ENCODE data around the gene RNU1-1. TPM values are rescaled to one million over a fixed set of nuclear protein-coding genes. Genes with fewer than 3 reads are reported as not detected.
"Not testable (repeated sequence)": the region's sequence is repeated elsewhere in the genome, so short reads cannot be mapped to it uniquely, and the experiment has no call there.

Gene RNU1-1
- total and polyA plus RNA-seq, 9 donors = under 0.01 to 7,521 (median 3,807) TPM; not detected in 2

DNA sequence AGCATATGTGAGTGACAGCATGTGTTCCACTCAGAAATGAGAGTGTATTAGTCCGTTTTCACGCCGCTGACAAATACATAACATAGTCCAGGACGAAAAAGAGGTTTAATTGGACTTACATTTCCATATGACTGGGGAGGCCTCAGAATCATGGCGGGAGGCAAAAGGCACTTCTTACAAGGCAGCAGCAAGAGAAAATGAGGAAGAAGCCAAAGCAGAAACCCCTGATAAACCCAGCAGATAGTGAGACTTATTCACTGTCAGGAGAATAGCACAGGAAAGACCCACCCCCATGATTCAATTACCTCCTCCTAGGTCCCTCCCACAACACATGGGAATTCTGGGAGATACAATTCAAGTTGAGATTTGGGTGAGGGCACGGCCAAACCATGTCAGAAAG, 23.4 kb upstream of the RNU1-1 start:
- DNase-seq; H3K36me3 ChIP-seq; H3K27ac ChIP-seq; intact Hi-C loops (cut with DNase I); H3K27me3 ChIP-seq; H3K4me1 ChIP-seq (ENCODE audit: insufficient read depth); H3K4me3 ChIP-seq; H3K9me3 ChIP-seq: not testable (repeated sequence)
- WGBS, 3 donors = 75 to 96% (median 77%) methylated on average over 5 to 6 of the region's 6 CpGs

DNA sequence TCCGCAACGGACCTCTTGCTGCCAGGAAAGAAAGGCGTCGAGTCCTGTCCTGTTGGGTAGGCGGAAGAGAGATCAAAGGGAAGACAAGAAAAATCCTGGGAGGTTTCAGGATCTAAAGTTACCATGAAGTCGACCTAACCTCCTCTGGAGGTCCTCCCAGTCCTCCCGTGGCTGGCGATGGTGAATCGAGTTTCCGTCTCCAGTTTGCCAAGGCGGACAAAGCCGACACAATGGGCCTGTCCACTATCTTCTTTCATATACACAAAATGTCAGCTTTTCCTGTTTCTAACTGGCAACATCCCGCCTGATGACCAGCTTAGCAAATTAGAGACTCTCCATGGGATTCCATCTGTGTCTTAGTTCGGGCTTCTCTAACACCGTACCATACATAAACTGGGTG, 22.7 kb upstream of the RNU1-1 start:
- intact Hi-C loops (cut with DNase I) = not testable (repeated sequence)

DNA sequence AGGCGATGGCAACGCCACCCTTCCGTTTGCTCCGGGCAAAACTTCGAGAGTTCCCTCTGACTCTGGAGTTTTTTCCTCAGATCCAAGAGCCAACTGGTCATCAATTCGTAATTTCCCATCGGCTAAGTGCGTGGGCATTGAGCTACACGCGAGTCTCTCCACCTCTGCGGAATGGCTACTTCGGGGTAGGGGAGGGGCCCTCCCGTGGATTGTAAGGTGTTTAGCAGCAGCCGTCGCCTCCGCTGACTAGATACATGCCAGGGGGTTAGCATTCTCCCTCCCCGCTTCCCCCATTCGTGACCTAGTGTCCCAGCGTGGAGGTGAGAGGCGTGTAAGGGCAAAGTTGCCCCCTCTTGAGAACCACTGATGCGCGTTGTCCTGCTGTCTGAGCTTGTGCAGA, 21.8 kb upstream of the RNU1-1 start:
- H3K4me3 ChIP-seq; H3K27ac ChIP-seq; H3K36me3 ChIP-seq; H3K27me3 ChIP-seq; H3K4me1 ChIP-seq (ENCODE audit: insufficient read depth); H3K9me3 ChIP-seq; intact Hi-C loops (cut with DNase I); DNase-seq: not testable (repeated sequence)
- 75 to 81% (median 76%) methylated on average over 21 to 22 of the region's 22 CpGs for WGBS, 3 donors

More for the DNA sequence above, 22.7 kb upstream of the RNU1-1 start:
- not testable (repeated sequence) for H3K4me3 ChIP-seq; H3K36me3 ChIP-seq; H3K4me1 ChIP-seq (ENCODE audit: insufficient read depth); DNase-seq; H3K27me3 ChIP-seq; H3K27ac ChIP-seq; H3K9me3 ChIP-seq
- 87 to 95% (median 93%) methylated on average over 15 of the region's 15 CpGs for WGBS, 3 donors

DNA sequence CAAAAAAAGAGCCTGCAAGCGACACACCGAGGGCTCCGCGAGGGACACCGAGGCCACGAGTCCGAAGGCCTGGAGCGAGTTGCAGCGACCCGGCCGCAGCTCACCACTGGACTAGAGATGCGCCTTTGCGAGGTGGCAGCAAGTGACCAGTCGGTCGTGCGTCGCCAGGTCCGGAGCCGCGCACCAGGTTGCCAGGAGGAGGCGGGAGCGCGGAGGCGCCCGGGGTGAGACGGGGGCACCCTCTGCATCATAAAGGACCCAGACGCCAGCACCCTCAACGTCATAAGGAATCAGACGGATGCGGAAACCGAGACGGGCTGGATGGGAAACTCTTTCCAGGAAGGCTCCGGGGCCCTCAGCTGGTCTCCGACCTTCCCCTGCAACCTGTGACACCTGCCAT, 21.4 kb upstream of the RNU1-1 start:
- H3K4me1 ChIP-seq (ENCODE audit: insufficient read depth); H3K27me3 ChIP-seq; H3K9me3 ChIP-seq; intact Hi-C loops (cut with DNase I); H3K36me3 ChIP-seq; H3K27ac ChIP-seq: not testable (repeated sequence)
- H3K4me3 ChIP-seq = peak overlapping the region; percentile 24
- WGBS, 3 donors = 43 to 61% (median 59%) methylated on average over 31 to 34 of the region's 34 CpGs
- DNase-seq = peak in 2 of 5 donors; percentile 33 to 36

DNA sequence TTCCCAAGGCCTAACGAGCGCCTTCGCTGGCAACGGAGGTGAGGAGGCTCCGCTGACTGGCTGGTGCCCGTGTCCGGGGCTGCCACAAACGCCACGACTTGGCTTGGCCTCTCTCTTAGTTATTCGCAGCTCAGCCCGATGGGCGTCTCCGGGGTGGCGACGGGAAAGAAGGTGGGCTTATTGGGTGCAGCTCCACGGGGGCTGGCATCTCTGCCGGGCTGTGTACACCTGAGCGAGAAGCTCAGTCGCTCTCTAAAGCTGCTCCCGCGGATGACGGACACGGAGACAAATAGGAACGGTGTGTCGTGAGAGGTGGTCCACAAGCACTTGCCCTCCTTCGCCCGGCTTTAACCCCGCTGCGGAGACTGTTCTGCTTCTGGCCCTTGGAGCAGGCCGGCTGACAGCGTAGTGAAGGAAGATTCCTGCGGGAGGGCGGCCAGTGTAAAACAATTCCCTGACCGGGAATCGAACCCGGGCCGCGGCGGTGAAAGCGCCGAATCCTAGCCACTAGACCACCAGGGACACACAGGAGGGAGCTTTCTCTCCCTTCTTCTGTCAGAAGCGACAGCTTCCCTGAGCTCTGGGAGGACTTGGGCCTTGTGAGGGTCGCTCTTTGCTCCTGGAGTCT, 20.9 kb upstream of the RNU1-1 start:
- peak overlapping the region; percentile 24 for H3K4me3 ChIP-seq
- intact Hi-C loops (cut with DNase I); H3K27ac ChIP-seq; H3K36me3 ChIP-seq; H3K9me3 ChIP-seq; H3K27me3 ChIP-seq; H3K4me1 ChIP-seq (ENCODE audit: insufficient read depth): not testable (repeated sequence)
- 12 to 20% (median 19%) methylated on average over 27 to 32 of the region's 43 CpGs for WGBS, 3 donors
- DNase-seq = peak; percentile 40 to 83 (median 70)

DNA sequence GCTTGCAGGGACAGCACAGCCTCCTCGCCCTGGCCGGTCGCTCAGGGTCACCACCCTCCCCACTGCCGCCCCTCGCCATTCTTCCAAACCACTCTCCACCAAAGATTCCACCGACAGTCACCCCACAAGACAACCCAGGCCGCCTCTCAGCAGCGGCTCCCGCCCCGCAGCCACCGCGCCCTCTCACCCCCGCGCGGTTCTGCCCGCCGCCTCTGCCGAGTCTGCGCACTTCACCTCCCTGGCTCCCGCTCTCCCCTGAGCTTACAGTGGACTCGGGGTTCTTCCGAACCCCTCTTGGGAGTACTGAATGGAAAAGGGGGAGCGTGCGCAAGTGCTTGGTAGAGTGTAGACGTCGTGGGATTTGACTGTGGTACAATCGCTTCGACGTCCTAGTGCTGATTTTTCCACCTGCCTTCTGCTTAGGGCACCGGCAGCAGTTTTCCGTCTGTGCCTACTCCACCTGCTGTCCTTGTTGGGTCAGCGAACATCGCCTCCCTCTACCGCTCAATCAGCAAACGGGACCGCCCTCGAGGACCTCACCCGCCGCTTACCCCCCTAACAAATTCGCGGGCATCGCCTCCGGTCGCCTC, 20.2 kb upstream of the RNU1-1 start:
- intact Hi-C loops (cut with DNase I); H3K27ac ChIP-seq; H3K27me3 ChIP-seq; H3K36me3 ChIP-seq; H3K9me3 ChIP-seq; H3K4me1 ChIP-seq (ENCODE audit: insufficient read depth): not testable (repeated sequence)
- DNase-seq = peak in 1 of 5 donors; percentile 32
- H3K4me3 ChIP-seq = peak overlapping the region; percentile 24
- WGBS, 3 donors = 13 to 23% (median 20%) methylated on average over 15 to 34 of the region's 44 CpGs

DNA sequence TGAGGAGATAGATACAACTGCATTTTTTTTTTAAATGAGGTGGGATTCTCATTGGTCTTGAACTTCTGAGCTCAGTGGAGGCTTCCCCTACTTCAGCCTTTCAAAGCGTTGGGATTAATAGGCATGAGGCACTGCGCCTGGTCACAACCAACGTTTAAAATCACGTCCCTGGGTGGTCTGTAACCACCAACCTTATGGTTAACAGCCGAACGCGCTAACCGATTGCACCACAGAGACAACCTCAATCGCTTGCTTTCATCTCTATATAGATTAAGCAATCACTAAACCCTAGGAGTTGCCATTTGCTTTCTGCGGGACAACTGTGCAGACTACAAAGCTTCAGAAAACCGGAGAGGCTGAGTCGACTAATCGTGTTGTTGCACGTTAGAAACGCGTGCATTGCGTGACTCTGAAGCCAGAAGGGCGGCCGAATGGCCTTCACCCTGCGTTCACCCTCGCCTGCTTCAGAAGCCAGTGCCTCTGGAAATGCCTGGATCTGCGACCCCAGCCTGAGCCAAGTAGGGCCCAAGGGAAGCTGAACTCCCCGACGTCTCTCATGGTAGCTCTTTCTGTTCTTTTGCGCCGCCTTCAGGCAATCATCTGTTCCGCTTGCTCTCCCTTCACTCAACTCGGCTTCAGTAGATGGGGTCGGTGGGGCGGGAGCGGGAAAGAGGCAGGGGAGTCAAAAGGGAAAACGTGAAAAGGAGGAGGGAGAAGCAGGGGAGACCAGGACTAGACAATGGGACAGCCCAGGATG, 18.3 kb upstream of the RNU1-1 start:
- DNase-seq = peak; percentile 63 to 80 (median 67)
- H3K36me3 ChIP-seq; H3K4me1 ChIP-seq (ENCODE audit: insufficient read depth); H3K4me3 ChIP-seq; H3K9me3 ChIP-seq; intact Hi-C loops (cut with DNase I); H3K27me3 ChIP-seq: not testable (repeated sequence)
- TF ChIP-seq, protein P1, sequence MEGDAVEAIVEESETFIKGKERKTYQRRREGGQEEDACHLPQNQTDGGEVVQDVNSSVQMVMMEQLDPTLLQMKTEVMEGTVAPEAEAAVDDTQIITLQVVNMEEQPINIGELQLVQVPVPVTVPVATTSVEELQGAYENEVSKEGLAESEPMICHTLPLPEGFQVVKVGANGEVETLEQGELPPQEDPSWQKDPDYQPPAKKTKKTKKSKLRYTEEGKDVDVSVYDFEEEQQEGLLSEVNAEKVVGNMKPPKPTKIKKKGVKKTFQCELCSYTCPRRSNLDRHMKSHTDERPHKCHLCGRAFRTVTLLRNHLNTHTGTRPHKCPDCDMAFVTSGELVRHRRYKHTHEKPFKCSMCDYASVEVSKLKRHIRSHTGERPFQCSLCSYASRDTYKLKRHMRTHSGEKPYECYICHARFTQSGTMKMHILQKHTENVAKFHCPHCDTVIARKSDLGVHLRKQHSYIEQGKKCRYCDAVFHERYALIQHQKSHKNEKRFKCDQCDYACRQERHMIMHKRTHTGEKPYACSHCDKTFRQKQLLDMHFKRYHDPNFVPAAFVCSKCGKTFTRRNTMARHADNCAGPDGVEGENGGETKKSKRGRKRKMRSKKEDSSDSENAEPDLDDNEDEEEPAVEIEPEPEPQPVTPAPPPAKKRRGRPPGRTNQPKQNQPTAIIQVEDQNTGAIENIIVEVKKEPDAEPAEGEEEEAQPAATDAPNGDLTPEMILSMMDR (IDR thresholded peaks at IDR 0.05) = peak in 1 of 3 donors; percentile 24
- 15 to 21% (median 19%) methylated on average over 24 to 32 of the region's 32 CpGs for WGBS, 3 donors
- peak overlapping the region in 1 of 2 donors; percentile 31 for H3K27ac ChIP-seq

DNA sequence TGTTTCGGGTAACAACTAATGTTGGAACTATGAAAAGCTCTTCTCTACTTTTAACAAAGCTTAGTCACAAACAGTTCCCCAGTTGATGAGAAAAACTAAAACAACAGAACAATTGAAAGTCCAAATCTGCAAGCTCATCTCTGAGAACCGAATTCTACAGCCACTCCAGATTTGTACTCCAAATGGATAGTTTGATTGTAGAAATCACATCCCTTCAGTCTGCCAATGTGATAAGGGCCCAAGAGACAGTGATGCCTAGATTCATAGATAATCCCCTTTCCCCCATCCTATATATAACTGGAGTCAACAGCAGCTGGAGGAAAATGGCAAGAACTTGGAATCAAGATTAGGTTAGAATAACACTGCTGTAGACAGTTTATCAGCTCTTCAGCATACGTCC, 14.3 kb upstream of the RNU1-1 start:
- DNase-seq; H3K4me1 ChIP-seq (ENCODE audit: insufficient read depth); H3K36me3 ChIP-seq; intact Hi-C loops (cut with DNase I); H3K27ac ChIP-seq; H3K9me3 ChIP-seq; H3K27me3 ChIP-seq; H3K4me3 ChIP-seq: not testable (repeated sequence)
- WGBS, 3 donors = 69 to 72% (median 69%) methylated on average over 3 of the region's 3 CpGs

DNA sequence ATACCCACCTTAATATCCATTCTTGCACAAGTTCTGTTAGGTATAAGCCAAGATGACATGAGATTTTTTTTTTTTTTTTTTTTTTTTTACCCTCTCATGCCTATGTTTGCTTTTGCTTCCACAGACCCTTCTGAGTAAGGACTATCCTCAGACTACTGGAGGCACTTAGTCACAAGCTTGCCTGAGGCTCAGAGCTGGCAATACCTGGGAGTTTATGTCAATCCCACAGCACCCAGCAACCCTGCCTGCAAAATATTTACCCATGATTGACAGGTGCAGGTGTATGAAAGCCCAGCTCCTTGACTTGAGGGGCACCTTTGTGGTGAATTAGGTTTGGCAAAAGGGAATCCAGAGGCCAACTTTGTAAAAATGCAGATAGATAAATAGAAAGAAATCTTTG, 11.7 kb upstream of the RNU1-1 start:
- H3K4me3 ChIP-seq; H3K27ac ChIP-seq; H3K36me3 ChIP-seq; H3K9me3 ChIP-seq; H3K4me1 ChIP-seq (ENCODE audit: insufficient read depth); DNase-seq; intact Hi-C loops (cut with DNase I); H3K27me3 ChIP-seq: not testable (repeated sequence)

DNA sequence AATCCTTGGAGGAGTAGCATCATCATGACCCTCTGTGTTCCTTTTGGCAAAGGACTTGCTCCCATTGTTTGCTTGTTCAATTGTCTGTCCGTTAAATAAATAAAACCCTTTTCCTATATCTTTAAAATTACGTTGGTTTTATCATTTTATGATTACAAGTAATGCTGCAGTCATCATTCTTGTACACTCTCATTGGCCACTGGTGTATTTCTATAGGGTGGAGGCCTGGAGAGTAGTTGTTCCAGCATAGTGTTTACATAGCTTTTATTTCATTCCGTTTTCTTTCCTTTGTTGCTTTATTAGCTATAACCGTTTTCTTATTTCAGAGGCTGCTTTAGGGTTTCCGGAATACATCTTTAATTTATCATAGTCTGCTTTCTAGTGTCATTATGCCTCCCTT, 7.6 kb upstream of the RNU1-1 start:
- intact Hi-C loops (cut with DNase I); H3K4me1 ChIP-seq (ENCODE audit: insufficient read depth); DNase-seq; H3K4me3 ChIP-seq; H3K9me3 ChIP-seq; H3K27me3 ChIP-seq; H3K36me3 ChIP-seq; H3K27ac ChIP-seq: not testable (repeated sequence)
- 71 to 78% (median 73%) methylated on average over 5 of the region's 5 CpGs for WGBS, 3 donors
